NCI-H524 (cell line): Measurements from ENCODE around the gene ATP11A.
"Not testable (repeated sequence)": the region's sequence is repeated elsewhere in the genome, so short reads cannot be mapped to it uniquely, and the experiment has no call there.

Experiments used
- DNase-seq, 2 experiments: peaks; one replicate each; lab custom pipeline; 2025; lab: John Stamatoyannopoulos, UW

Gene ATP11A

DNA sequence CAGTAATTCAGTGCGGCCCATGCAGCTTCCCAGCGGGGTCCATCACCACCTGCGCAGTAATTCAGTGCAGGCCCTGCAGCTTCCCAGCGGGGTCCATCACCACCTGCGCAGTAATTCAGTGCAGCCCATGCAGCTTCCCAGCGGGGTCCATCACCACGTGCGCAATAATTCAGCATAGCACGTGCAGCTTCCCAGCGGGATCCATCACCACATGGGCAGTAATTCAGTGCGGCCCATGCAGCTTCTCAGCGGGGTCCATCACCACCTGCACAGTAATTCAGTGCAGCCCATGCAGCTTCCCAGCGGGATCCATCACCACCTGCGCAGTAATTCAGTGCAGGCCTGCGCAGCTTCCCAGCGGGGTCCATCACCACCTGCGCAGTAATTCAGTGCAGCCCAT, 173.5 kb downstream of the ATP11A start:
- DNase-seq: not testable (repeated sequence)

DNA sequence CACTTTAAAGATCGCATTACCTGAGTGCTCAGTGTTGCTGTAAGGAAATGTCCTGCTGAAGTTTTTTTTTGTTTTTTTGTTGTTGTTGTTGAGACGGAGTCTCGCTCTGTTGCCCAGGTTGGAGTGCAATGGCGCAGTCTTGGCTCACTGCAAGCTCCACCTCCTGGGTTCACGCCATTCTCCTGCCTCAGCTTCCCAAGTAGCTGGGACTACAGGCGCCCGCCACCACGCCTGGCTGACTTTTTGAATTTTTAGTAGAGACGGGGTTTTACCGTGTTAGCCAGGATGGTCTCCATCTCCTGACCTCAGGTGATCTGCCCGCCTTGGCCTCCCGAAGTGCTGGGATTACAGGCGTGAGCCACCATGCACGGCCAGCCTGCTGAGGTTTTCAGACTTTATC, 175.6 kb downstream of the ATP11A start:
- not testable (repeated sequence) for DNase-seq

DNA sequence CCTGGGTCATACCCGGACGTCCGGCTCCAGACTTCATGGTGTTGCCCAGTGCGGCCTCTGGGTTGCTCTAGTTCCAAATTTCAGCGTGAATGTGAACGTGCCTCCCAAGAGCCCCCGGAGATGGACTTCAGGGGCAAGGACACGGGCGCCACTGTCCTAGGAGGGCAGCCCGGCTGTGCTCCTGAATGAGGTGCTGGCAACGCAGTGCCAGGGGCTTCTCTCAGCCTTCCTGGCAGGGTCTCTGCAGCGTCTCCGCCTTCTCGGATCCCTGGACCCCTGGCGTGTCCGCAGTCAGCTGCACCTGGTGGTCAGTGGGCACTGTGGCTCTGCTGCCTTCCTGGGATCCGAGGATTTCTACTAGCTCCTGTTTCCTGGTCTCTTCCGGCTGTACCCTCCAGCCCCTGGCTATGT, 177.5 kb downstream of the ATP11A start:
- no peak for DNase-seq

DNA sequence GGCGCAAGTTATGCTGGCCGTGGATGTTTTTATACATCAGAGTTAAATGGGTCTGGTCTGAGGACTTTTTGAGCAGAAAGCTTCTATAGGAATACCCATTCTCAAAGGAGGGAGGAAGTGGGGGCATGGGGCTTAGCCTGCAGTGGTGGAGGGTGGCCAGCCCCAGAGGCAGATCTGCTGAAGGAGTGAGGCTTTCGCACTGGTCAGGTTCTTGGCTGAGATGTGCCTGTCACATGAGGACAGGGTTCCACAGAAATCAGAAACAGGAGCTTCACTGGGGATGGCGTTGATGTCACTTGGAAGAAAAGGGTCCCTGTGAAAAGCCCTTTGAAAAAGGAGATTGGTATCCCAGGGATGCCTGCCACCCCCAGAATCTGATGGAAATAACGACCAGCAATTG, 178.5 kb downstream of the ATP11A start:
- DNase-seq: no peak

DNA sequence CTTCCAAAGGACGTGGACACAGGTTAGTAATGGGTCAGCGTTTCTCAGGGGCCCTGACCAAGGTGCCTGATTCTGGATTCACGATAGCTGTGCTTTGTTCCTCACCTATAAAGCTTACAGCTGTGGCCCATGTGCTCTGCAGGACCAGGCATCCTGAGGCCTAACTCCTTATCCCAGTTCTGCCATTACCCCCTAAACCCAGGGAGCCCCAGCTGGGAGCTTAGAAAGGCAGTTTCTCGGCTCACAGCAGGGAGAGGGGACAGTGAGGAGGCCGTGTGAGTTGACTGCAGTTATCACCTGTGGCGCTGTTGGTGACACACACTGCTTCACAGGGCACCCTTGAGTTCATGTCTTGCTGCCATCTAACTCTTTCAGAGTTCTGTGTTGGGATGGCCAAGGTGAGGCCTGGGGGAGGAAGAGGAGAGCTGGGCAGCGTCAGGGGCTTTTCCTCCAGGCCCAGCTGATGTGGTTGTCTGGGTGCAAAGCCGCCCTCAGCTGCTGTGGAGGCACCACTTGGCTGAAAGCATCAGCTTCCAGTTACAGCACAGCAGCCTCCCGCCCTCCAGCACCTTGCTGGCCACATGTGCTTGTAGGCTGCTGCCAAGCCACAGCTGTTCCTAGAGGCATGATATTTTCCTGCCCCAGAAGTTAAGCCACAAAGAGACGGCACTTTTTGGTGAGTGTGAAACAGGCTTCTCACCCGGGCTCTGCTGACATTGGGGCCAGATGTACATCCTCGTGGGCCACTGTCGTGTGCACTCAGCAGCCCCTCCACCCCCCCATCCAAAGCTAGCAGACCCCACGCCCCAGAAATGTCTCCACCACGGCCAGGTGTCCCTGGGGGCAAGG, 179.6 kb downstream of the ATP11A start:
- DNase-seq: no peak

DNA sequence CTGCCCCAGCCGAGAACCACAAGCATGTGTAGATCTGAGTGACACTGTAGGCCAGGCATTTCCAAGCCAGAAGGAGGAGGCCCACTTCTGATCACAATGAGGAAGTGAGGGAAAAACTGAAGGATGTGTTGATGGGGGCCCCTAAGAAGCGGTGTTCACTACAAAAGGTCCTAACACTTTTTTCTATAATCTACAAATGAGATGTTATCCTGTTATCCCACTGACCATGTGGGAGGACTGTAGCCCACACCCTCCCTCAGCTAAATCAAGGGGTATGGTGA, 180.2 kb downstream of the ATP11A start:
- DNase-seq: no peak

DNA sequence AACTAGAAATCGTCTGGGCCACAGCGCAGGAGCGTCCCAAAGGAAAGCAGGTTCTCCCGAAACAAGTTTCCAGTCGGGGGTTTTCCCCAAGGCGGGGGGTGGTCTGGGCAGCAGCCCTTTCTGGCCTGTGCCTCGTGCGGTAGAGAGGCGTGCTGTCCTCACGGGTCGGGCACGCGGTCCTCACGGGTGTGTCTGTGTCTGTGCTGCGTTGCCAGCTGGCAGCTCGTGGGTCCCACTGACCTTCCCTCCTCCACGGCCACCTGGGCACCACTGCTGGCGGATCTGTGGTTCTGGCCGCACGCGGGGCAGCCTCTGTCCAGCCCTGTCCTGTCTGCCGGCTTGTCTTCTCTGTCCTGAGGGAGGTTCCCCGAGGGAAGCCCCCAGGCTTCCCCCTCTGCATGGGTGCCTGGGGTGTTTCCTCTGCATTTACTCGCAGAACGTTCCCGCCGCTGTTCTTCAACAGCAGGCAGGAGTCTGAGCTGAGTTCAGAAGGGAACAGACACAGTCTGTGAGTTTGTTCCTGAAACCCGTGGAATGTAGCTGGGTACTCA, 181.0 kb downstream of the ATP11A start:
- no peak for DNase-seq

DNA sequence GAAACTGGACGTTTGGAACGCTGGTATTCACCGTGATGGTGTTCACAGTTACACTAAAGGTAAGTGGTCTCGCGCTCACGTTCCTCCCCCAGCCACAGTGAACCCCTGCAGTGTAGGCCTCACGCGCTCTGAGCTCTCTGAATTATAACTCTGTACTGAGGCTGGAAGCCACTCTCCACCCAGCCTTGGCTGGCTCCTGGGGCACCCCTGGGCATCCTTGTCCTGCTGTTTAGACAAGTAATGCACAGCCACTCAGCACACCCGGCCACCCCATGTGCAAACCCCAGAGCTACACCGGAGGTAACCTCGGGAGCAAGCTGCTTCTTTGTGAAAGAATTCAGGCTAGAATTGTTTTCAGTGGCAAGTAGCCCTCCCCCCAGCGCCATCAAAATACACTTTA, 181.9 kb downstream of the ATP11A start:
- DNase-seq: no peak

DNA sequence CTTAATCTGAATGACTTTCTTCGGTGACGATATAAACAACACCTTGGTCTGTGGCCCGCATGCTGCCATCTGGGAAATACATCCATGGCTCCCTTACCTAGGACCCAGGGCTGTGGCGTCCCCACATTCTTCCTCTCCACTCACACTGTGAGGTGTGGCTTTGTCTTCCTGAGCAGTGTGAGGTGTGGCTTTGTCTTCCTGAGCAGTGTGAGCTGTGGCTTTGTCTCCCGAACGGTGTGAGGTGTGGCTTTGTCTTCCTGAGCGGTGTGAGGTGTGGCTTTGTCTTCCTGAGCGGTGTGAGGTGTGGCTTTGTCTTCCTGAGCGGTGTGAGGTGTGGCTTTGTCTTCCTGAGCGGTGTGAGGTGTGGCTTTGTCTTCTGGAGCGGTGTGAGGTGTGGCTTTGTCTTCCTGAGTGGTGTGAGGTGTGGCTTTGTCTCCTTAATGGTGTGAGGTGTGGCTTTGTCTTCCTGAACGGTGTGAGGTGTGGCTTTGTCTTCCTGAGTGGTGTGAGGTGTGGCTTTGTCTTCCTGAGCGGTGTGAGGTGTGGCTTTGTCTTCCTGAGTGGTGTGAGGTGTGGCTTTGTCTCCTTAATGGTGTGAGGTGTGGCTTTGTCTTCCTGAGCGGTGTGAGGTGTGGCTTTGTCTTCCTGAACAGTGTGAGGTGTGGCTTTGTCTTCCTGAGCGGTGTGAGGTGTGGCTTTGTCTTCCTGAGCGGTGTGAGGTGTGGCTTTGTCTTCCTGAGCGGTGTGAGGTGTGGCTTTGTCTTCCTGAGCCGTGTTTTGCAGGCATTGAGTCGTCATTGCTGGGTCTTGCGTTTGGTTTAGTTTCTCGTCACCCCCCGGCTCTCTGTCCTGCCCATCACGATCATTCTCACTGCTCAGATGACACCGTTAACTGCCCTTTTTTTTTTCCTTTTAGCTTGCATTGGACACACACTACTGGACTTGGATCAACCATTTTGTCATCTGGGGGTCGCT, 183.1 kb downstream of the ATP11A start:
- not testable (repeated sequence) for DNase-seq

DNA sequence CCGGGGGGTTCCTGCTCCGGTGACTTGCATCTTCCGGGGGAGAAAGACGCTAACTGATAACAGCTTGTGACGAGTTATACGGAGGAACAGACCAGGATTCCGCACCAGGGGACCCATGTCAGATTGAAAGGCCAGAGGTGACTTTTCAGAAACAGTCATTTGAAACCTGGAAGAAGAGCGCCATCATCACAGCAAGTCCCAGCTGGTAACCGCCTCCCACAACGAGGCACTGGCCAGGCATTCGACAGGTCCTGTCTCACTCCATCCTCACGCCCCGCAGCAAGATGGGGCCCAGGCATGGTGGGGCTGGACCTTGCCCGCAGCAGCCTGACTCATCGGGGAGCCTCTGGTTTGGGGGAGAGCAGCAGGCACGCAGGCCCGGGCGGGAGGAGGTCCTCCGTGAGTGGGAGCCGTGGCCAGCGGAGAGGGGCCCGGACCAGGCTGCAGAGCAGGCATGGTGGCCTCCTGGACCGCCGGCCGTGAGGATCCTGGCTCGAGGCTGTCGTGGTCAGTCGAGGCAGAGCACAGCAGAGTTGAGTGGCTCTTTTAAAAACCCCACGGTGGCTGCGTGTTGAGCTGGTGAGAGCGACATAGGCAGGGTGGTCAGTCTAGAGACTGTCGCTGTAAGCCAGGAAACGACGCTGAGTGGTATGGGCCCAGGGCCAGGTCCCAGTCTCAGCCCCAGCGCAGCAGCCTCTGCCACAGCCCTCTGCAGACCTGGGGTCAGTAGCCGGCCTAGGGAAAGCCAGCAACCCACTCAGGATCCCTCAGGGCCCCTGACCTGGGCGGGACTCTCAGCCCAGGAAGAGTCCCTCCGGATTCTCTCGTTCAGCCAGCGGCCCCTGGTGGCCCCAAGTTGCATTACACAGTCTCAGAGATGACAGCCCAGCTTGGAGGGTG, 184.3 kb downstream of the ATP11A start:
- DNase-seq: peak; percentile 7 to 48

DNA sequence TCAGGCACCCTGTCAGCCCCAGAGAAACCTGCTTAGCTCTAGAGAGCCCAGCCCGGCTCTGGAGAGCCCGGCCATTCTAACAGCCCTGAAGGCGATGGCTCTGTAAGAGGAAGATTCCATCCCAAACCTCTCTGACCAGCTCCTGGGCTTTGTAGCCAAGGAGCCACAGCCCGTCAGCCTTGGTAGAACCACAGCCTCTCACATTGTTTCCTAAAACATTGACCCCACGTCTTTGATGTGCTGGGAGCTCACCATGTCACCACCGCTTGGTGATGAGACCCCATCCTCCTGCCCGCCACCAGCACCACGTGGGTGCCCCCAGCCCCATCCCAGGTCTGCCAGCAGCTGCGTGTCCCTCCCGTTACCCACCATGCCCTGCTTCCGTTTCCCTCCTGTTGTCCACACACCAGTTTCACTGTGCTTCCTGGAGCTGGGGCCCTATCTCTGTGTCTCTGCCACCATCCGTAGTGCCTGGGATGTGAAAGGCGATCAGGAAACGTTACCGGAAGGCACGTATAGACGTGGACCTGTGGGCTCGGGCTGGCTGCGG, 185.0 kb downstream of the ATP11A start:
- DNase-seq: no peak

DNA sequence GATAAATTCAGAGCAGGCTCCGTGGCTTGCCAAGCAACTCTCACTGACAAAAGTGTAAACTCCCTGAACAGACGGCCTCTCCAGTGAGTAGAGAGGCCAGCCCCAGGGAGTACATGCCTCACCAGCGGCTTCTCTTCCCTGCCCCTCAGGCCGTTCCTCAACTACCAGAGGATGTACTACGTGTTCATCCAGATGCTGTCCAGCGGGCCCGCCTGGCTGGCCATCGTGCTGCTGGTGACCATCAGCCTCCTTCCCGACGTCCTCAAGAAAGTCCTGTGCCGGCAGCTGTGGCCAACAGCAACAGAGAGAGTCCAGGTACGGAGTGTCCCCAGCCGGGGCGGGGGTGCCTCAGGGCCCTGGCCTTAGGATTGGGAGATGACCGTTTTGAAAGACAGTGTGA, 185.8 kb downstream of the ATP11A start:
- DNase-seq: no peak

DNA sequence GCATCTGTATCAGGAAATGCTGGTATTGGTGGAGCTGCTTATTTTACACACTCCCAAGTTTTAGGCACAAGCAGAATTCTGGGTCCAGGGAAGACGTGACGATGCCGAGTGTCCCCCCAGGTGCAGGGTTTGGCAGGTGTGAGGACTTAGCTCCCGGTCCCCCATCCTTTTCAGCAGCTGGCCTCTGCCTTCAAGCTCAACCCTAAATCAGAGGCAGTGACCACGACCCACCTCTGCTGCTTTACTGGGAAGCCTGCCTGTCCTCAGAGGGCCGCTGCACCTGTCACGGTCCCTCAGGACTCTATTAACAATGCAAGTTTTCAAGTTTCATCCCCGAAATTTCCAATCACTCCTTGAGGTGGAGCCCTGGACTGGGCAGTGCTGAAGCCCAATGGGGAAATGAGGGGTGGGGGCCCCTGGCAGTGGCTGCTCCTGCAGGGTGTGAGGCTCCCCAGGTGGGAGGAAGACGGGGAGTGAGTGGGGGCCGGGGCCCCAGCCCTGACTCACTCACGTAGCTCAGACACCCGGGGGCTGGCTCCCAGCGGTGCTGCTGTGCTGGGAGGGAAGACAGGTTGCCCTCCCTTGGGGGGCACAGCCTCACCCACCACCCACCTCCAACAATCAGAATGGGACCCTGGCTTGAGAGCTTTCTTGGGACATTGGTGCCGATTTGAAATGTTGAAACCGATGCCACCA, 186.6 kb downstream of the ATP11A start:
- no peak for DNase-seq

DNA sequence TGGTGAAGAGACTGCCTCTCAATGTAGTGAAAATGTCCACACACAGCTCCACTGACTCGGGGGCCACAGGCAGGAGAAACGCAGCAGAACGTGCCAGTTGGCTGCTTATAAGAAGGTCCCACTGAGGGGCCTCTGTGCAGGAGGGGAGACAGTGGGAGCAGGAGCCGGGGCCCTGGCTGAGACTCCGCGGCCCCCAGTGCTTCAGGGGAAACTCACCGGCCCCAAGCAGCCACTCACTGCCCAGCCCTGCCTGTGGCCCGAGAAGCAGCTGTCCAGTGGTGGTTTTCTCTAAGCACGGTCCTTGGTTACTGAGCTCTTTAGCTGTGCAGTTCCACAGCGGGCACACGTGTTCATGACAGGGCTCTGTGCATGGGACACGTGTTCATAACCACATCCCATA, 187.2 kb downstream of the ATP11A start:
- no peak for DNase-seq

DNA sequence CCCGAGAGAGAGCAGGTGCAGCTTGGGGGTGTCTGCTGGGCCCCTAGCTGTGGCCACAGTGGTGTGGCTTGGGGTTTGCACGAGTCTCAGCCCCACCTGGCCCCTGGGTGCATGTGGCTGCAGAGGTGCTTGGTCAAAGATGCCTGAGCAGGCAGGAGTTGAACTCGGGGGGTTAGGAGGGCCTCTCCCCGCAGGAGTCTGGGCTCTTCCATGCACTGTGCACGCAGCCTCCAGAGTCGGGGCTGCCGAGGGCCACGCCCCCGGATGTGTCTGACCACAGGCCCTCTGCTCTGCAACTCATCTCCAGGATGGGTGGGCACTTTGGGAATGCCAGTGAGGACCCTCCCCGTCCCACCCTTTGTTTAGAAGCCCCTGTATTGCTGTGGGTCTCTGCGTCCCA, 187.7 kb downstream of the ATP11A start:
- DNase-seq: no peak

DNA sequence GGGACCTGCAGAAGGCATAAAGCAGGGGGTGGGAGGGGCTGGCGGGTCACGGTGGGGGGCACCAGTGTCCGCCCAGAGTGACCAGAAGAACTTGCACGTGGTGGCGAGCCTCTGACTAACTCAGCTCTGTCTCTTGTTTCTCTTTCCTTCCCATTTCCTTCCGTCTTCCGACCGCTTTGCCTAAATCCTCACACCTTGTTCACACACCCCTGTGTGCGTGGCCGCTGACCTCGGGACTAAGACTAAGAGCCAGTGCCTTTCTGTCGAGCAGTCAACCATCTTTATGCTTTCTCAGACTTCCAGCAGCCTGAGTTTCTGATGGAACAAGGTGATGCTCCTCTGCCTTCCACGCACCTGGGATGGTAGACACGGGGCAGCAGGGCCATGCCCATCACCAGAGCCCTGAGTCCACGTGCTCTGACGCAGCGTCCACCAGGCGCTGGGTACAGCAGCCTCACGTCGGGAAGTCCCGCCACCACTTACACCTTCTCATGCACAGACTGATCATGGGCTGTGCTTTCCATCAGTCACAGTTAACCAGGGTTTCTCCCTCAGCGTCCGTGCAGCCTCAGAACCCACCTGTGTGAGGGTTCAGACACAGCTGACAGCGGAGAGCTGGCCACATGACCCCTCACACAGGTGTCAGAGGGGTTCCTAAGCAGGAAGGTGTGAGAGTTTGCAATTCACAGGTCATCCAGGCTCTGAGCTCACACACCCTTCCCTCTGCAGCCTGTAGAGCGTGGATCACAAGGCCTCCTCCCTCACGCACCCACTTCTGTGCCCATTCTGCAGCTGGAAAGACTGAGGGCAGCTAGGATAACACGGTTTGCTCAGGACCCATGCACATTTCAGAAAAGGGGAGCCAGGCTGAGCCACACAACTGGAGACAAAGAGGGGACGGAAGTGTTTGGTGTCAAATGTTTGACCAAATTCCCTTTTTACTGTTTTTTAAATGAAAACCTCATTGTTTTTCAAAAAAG, 188.4 kb downstream of the ATP11A start:
- DNase-seq: no peak

DNA sequence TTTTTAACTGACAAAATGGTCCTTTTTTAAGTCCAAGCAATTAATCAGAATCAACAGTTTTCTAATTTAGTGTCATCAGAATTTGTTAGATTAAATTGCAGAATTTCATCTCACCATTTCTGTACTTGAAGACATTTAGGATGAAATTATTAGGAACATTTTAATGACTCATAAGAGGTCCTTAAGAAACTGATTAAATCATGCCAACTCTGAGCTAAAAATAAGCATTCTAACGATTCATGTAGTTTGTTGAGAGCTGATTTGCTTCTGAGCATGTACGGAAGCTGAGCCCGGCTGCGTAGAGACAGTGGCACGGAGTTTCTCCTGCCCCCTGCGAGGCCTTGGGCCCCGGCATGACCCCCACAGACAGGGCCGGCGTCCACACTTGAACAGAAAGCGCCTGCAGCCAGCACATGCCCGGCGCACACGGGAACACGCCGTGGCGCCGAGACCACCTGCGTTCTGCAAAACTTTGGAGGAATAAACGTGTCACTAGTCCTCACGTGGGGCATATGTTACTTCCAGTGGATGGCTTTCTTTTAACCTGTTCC, 189.5 kb downstream of the ATP11A start:
- no peak for DNase-seq

DNA sequence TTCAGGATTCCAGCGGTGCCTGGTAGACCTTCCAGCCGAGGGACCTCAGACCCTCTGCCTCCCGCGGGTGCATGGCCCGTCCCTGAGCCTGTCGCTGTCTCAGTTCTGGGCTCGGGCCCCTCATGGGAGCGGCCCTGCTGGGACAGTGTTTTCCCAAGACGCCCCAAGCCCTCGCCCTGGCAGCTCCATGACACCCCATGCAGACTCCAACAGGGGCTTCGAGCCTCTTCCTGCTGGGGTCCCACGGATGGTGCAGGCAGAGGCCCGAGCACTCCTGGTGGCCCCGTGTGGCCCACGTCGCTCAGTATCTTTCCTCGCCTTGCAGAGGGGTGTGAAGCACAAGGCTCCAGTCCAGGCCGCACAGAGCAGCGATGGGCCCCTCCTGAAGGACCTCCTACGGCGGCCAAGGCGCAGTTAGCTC, 190.4 kb downstream of the ATP11A start:
- DNase-seq: no peak

DNA sequence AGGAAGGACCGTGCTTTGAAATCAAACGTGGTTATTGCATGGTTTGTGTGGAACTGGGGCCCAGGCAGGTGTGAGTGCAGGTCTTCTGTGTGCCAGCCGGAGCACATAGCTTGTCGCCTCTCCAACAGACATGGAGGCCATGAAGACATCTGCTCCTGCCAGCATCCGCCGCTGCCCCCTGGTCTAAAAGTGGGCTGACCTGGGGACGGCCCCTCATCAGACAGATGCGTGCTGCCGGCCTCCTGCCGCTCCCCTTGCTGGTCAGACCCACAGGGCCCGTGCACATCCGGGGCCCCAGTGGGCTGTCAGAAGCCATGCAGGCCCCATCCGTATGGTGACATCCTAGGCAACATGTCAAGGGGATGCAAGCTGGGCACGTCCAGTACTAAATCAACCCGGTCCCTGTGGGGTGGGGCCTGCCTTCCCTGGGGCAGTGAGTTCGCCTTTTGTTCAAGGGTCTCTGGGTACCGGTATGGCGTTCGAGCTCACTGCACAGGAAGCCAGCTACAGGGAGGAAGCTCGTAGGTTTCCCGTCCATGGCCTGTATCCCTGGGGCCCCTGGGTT, 191.2 kb downstream of the ATP11A start:
- no peak for DNase-seq
